Tibial nerve (tissue), 4 donors: ENCODE results near the gene POMGNT1. TPM values are rescaled to one million over a fixed set of nuclear protein-coding genes. Genes with fewer than 3 reads are reported as not detected.

Source experiments
- DNase-seq, 2 donors: peaks; one replicate each; pipeline ENCODE4 v3.0.0-alpha.2; 2019; ENCODE audit warnings: low spot score in 2 of 2
- H3K27ac ChIP-seq, 4 donors: fragments of 200-600 bp; sonication (generic) in 3 of 4; one replicate each; pipeline ENCODE4 v1.5.1; 2017 to 2019; ENCODE audit warnings: mild to moderate bottlenecking in 1 of 4
- H3K27me3 ChIP-seq, 2 donors: fragments of 200-600 bp; sonication (generic) in 1 of 2; one replicate each; pipeline versions ENCODE4 v1.5.1 to v1.6.0; 2017 to 2019
- H3K36me3 ChIP-seq, 3 donors: fragments of 200-600 bp; sonication (generic); one replicate each; pipeline ENCODE4 v1.5.1; 2018 to 2019
- H3K4me1 ChIP-seq, 4 donors: fragments of 200-600 bp; sonication (generic) in 3 of 4; one replicate each; pipeline ENCODE4 v1.5.1; 2017 to 2019
- H3K4me3 ChIP-seq, 4 donors: fragments of 200-600 bp; sonication (generic) in 3 of 4; one replicate each; pipeline ENCODE4 v1.5.1; 2017 to 2019; ENCODE audit warnings: mild to moderate bottlenecking in 1 of 4, moderate library complexity in 1 of 4
- H3K9me3 ChIP-seq, 4 donors: fragments of 200-600 bp; sonication (generic) in 3 of 4; one replicate each; pipeline ENCODE4 v1.5.1; 2017 to 2019
- EP300 ChIP-seq, 2 donors: sonication (generic); formaldehyde crosslinking; IDR thresholded peaks; one replicate each; pipeline ENCODE4 v1.6.1; 2017; ENCODE audit warnings: antibody characterized with exemption in 2 of 2, mild to moderate bottlenecking in 1 of 2
- POLR2A ChIP-seq, 2 donors: fragments of 450-650 bp; IDR thresholded peaks; one replicate each; pipeline ENCODE4 v1.6.1; 2017; ENCODE audit warnings: antibody characterized with exemption in 2 of 2, mild to moderate bottlenecking in 2 of 2, moderate library complexity in 2 of 2
- WGBS, 2 donors: methylation state at CpG; one replicate each; pipeline ENCODE4 v1.1.5; 2018; 5-methylcytosine and 5-hydroxymethylcytosine counted together
- total RNA-seq, 4 donors: library from RNA; depleted of rRNA; stranded (reverse); fragments of >200 nt; gene quantifications; one replicate each; pipeline ENCODE4 v1.1.0, GENCODE V29; 2016
- TF ChIP-seq, protein P1 (sequence below), 5 experiments: fragments of 200-600 bp in 3 of 5; fragments of 450-650 bp in 2 of 5; sonication (generic) in 3 of 5; IDR thresholded peaks; one replicate each; pipeline ENCODE4 v1.5.1; 2016 to 2019; ENCODE audit warnings: antibody characterized with exemption in 5 of 5, mild to moderate bottlenecking in 3 of 5, moderate library complexity in 2 of 5

Gene POMGNT1
- total RNA-seq, 4 donors from 2014 or later: 53.8 to 71.5 (median 62.8) TPM

- H3K9me3 ChIP-seq: no peaks in the 10 kb centered on the region
- H3K27me3 ChIP-seq: peaks cover 0 to 16% of the 10 kb centered on the region in 2 donors
- 13 to 17% methylated on average over 46 to 47 of the region's 47 CpGs for WGBS, 2 donors
- peak overlapping the region in 2 of 4 donors; percentile 57 to 65 for H3K27ac ChIP-seq
- H3K36me3 ChIP-seq: no peaks in the 10 kb centered on the region
- peak overlapping the region; percentile 9 to 52 (median 44) for H3K4me3 ChIP-seq
- TF ChIP-seq, protein P1, sequence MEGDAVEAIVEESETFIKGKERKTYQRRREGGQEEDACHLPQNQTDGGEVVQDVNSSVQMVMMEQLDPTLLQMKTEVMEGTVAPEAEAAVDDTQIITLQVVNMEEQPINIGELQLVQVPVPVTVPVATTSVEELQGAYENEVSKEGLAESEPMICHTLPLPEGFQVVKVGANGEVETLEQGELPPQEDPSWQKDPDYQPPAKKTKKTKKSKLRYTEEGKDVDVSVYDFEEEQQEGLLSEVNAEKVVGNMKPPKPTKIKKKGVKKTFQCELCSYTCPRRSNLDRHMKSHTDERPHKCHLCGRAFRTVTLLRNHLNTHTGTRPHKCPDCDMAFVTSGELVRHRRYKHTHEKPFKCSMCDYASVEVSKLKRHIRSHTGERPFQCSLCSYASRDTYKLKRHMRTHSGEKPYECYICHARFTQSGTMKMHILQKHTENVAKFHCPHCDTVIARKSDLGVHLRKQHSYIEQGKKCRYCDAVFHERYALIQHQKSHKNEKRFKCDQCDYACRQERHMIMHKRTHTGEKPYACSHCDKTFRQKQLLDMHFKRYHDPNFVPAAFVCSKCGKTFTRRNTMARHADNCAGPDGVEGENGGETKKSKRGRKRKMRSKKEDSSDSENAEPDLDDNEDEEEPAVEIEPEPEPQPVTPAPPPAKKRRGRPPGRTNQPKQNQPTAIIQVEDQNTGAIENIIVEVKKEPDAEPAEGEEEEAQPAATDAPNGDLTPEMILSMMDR (IDR thresholded peaks at IDR 0.05): no peak
- TF ChIP-seq EP300 (IDR thresholded peaks at IDR 0.05): peak; percentile 35 to 40
- H3K4me1 ChIP-seq: peaks cover 0 to 13% (median 0%) of the 10 kb centered on the region in 4 donors
- no peak for DNase-seq
Measured at GRCh38 chr1:46166521-46167462, 31.4 kb downstream of the POMGNT1 start.

DNA sequence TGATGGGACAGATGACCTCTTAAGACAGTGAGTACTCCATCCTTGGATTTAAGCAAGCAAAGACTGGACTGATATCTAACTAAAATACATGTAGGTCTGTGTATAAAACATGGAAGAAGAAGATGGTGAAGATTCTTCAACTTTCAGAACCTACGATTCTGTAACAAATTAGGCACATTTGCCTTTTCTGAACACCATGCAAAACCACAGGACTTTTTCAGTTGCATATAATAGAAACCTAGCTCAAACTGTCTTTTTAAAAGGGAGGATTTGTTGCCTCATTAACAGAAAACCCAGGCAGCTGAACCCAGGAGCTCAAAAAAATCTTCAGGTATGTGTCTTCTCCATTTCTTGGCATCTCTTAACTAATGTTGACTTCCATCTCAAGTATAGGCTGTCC, 38.0 kb downstream of the POMGNT1 start:
- 85 to 93% methylated on average over 1 of the region's 1 CpG for WGBS, 2 donors
- TF ChIP-seq EP300 (IDR thresholded peaks at IDR 0.05): no peak
- no peak for TF ChIP-seq POLR2A (IDR thresholded peaks at IDR 0.05)
- TF ChIP-seq, protein P1 (IDR thresholded peaks at IDR 0.05): no peak

GRCh38 chr1:46159516-46159915, 38.7 kb downstream of the POMGNT1 start:
- Histone ChIP-seq H3K9me3 (no peaks in the 10 kb centered on the region), H3K4me1 (no peaks in the 10 kb centered on the region), H3K27ac (no peak overlapping the region), H3K27me3 (no peaks in the 10 kb centered on the region), H3K36me3 (no peaks in the 10 kb centered on the region), H3K4me3 (no peak overlapping the region)
- WGBS, 2 donors: 69% methylated on average over 3 of the region's 3 CpGs
- TF ChIP-seq EP300 (IDR thresholded peaks at IDR 0.05) (no peak), POLR2A (IDR thresholded peaks at IDR 0.05) (no peak)
- TF ChIP-seq, protein P1 (IDR thresholded peaks at IDR 0.05): no peak
- no peak for DNase-seq

More for the DNA sequence above, 38.0 kb downstream of the POMGNT1 start:
- H3K9me3 ChIP-seq: no peaks in the 10 kb centered on the region
- no peaks in the 10 kb centered on the region for H3K4me1 ChIP-seq
- no peak overlapping the region for H3K4me3 ChIP-seq
- no peaks in the 10 kb centered on the region for H3K27me3 ChIP-seq
- no peaks in the 10 kb centered on the region for H3K36me3 ChIP-seq
- DNase-seq: no peak
- no peak overlapping the region for H3K27ac ChIP-seq

- Histone ChIP-seq H3K9me3 (no peaks in the 10 kb centered on the region), H3K4me3 (no peak overlapping the region), H3K27ac (no peak overlapping the region), H3K4me1 (no peaks in the 10 kb centered on the region), H3K36me3 (no peaks in the 10 kb centered on the region), H3K27me3 (no peaks in the 10 kb centered on the region)
- TF ChIP-seq POLR2A (IDR thresholded peaks at IDR 0.05) (no peak), EP300 (IDR thresholded peaks at IDR 0.05) (no peak)
- TF ChIP-seq, protein P1 (IDR thresholded peaks at IDR 0.05): no peak
- 91 to 92% methylated on average over 13 of the region's 13 CpGs for WGBS, 2 donors
- no peak for DNase-seq
Measured at GRCh38 chr1:46158312-46159281, 39.6 kb downstream of the POMGNT1 start.
